HG02852 (cell line): ENCODE measurements around the gene GFI1.
"Not testable (repeated sequence)": the region's sequence is repeated elsewhere in the genome, so short reads cannot be mapped to it uniquely, and the experiment has no call there.

ENCODE experiments used
- ATAC-seq: cut with Tn5 transposase; IDR thresholded peaks from one replicate; pipeline ENCODE4 v1.9.1; 2021; ENCODE audit warnings: mild to moderate bottlenecking, moderate library complexity; ENCODE audit not compliant: unreplicated experiment

GFI1 gene

GRCh38 chr1:92466683-92467352, 19.9 kb downstream of the GFI1 start:
- ATAC-seq, result no peak

DNA sequence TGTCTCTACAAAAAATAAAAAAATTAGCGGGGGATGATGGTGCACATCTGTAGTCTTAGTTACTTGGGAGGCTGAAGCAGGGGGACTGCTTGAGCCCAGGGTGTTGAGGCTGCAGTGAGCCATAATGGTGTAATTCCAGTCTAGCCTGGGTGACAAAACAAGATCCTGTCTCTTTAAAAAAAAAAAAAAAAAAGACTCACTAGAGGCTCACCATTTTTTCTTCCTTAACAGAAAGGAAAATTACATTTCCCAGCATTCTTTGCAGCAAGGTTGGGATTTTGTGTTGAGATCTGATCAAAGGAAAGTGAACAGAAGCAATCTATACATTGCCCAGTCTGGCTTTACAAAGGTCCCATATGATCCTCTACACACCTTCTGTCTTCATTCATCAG, 21.5 kb downstream of the GFI1 start:
- no peak for ATAC-seq

DNA sequence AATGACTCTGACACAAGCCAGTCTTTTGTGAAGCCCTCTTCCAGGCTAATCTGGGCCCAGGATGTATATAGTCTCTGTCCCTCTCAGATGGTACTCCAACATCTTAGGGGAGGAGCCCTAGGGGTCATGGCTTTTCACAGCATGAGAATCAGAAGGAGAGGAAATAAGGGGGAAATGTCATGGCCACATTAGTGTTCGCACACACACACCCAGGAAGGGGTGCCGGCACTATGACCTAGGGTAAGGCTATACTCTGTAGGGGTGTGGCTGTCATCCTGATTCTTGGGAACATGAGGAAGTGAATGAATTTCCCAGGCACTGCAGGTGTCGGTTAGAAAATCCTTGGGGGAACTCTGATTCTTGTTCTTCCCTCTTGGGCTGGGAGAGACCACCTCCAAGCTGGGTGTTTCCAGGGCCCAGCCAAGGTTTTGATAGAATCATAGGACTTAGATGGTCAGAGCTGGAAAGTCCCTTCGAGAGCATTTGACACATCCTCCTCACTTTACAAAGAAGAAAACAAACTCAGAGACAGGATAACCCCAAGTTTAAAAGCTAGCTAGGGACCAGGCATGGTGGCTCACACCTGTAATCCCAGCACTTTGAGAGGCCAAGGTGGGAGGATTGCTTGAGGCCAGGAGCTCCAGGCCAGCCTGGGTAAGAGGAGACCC, 22.0 kb downstream of the GFI1 start:
- no peak for ATAC-seq

- ATAC-seq, result peak; percentile 53
Observed at GRCh38 chr1:92461364-92462097, 25.2 kb downstream of the GFI1 start.

GRCh38 chr1:92459871-92460320, 26.8 kb downstream of the GFI1 start:
- no peak for ATAC-seq

GRCh38 chr1:92458146-92458545, 28.6 kb downstream of the GFI1 start:
- no peak for ATAC-seq

DNA sequence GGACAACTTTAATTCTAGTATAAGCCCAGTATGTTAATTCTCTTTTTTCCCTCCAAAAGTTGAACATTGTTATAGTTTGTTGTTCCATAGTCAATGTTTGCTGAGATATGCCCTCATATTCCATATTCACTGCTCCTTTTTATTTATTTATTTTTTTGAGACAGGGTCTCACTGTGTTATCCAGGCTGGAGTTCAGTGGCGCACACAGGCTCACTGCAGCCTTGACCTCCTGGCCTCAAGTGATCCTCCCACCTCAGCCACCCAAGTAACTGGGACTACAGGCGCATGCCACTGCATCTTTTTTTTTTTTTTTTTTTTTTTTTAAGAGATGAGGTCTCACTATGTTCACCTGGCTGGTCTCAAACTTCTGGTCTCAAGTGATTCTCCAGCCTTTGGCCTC, 38.7 kb downstream of the GFI1 start:
- ATAC-seq, result no peak

DNA sequence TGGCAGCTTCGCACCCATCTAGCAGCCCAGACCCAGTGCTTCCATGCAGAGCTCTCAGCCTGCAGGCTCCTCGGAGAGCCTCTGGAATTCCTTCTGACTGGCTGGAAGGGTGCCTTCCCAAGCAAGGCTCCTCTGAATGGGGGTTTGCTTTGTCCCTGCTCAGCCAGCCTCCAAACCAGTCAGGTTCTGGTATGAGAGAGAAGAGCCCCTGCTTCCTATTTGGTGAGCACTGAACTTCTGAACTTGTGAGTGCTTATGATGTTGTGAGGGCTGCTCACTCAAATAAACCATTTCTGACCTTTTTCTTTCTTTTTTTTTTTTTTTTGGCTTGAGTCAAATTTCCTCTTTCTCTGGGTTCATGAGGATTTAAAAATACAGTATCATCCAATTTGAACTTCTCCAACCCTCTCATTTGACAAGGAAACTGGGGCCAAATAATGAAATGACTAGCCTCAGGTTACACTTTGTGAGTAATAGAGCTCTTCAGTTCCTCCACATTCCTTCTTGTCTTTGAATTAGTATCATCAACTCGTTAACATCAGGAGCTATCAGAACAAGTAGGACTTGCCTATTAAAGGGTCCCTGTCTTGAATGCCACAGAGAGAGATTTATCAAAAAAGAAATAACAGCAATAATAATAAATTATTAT, 39.6 kb downstream of the GFI1 start:
- no peak for ATAC-seq

DNA sequence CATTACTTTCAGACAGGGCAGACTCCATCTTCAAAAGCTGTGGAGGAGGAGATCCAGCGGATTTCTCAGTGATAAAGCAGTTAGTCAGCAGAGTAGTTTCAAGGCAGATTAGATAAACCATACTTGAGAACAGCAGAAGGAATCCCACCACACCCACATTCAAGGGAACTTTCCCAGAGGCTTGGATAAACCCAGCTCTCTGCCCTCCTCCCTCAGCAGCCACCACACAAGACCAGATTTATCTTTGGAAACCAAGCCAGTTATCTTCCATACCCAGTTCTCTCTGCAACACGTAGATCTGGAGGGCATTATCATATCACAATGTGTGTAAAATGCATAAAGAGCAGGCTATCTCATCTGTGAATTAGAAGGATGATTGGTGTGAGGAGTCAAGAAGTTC, 40.2 kb downstream of the GFI1 start:
- no peak for ATAC-seq

- no peak for ATAC-seq
Observed at GRCh38 chr1:92445865-92446264, 40.9 kb downstream of the GFI1 start.

- no peak for ATAC-seq
Observed at GRCh38 chr1:92444351-92444750, 42.4 kb downstream of the GFI1 start.

- ATAC-seq, result no peak
Observed at GRCh38 chr1:92443893-92444292, 42.8 kb downstream of the GFI1 start.

DNA sequence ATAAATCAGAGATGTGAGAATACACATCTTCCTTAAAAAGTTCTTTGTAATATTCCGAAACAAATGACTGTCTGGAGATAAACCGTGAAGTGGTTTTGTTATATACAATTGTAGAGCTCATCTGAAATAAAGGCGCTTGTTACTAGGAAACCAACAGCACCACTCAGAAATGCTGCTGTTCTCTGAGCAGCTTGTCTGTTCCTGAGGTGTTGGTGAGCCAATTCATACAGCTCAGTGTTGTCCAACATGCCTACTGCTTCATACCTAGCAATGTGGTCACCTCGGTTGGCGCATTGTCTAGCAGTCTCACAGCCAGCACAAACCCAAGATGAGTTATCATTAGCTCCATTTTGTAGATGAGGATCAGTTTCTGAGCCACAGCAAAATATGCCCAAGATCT, 44.4 kb downstream of the GFI1 start:
- ATAC-seq, result no peak

DNA sequence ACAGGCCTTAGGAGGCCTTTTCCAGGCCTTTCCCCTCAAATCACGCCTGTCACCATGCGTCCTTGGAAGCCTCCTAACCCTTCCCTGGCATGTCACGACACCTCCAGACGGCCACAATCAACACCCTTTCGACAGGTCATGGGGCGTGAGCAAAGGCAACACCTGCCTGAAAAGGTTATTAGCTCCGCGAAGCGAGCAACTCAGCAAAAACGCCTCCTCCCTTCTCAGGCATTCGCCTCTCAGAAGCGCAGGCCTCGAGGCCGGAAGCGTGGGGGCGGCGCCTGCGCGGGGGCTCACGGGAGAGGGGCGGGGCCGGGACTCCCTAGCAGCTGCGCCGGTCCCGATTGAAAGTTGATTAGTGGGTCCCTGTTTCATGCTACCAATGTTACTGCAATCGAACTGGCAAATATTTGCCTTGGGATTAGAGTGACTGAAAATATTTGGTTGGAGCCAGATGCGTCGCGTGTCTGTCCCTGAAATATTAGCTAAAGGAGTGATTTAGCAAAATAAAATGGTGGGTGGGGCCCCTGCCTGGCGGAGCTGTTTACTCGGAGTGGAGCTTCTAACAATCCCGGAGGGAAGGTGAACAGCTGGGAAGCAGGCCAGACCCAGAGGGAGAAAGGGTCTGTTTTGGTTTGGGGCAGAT, 44.9 kb downstream of the GFI1 start:
- ATAC-seq, result no peak

DNA sequence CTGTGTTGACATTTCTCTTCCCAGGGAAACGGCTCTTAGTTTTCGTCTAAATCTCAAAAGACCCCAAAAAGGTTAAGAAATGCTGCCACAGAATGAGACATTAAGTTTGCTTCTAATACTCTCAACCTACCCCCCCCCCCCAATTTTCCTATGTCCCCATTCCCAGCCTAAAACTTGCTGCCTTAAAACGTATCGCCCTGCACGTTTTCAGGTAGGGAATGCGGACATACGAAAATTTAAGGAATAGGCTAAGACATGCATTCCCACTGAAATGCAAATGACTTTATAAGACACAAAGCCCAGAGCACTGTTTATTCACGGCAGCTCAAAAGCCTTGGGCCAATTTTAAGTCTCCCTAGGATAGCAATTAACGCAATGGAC, 45.4 kb downstream of the GFI1 start:
- ATAC-seq, result no peak

DNA sequence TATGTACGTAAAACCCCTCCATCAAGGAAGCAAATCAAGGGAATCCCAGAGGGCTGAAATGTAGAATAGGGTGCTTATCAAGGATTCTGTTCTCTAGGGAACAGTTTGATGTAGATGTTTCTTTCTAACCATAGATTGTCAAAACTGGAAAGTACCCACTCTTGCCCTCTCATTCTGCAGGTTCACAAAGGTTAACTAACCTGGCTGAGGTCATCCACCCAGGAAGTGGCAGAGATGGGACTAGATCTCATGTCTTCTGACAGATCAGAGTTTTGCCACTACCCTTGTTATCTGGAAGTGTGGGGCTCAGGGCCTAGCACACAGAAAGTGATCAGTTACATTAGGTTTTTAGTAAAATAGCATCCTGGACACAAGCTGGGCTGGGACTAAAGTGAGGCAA, 47.4 kb downstream of the GFI1 start:
- ATAC-seq, result no peak

DNA sequence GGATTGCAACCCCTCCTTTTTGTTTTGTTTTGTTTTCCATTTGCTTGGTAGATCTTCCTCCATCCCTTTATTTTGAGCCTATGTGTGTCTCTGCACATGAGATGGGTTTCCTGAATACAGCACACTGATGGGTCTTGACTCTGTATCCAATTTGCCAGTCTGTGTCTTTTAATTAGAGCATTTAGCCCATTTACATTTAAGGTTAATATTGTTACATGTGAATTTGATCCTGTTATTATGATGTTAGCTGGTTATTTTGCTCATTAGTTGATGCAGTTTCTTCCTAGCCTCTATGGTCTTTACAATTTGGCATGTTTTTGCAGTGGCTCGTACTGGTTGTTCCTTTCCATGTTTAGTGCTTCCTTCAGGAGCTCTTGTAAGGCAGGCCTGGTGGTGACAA, 52.2 kb downstream of the GFI1 start:
- not testable (repeated sequence) for ATAC-seq

DNA sequence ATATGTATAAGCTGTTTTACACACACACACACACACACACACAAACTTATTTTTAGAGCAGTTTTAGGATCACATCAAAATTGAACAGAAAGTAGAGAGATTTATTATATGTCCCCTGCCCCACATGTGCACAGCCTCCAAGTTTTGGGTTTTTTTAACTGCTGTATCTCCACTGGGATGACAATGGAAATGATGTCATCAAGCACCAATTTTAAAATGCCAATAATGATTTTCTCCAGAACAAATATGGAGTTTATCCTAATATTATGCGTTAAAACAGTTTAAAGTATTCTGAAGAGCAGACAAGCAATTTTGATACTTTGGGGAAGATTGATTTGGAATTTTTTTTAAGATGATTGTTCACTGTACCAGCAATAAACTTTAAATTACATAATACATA, 56.7 kb downstream of the GFI1 start:
- ATAC-seq, result no peak

GRCh38 chr1:92425617-92426016, 61.1 kb downstream of the GFI1 start:
- ATAC-seq, result no peak
